DND-41 (cell line): ENCODE measurements around the gene C14orf119.

ENCODE experiments used
- EZH2 ChIP-seq: IDR thresholded peaks from 3 replicates; pipeline ENCODE4 v1.6.1; 2012; ENCODE audit warnings: borderline replicate concordance, low read depth, mild to moderate bottlenecking, moderate library complexity, low read length, inconsistent platforms; ENCODE audit not compliant: severe bottlenecking
- TF ChIP-seq, protein P1 (sequence below): IDR thresholded peaks from 2 replicates; pipeline ENCODE4 v1.5.1; 2012; ENCODE audit warnings: borderline replicate concordance, low read length, moderate library complexity, mild to moderate bottlenecking; ENCODE audit not compliant: poor library complexity, severe bottlenecking; ENCODE audit errors: extremely low read depth

GRCh38 chr14:23132970-23133369 lies 37.7 kb downstream of the C14orf119 start:
- TF ChIP-seq, protein P1, sequence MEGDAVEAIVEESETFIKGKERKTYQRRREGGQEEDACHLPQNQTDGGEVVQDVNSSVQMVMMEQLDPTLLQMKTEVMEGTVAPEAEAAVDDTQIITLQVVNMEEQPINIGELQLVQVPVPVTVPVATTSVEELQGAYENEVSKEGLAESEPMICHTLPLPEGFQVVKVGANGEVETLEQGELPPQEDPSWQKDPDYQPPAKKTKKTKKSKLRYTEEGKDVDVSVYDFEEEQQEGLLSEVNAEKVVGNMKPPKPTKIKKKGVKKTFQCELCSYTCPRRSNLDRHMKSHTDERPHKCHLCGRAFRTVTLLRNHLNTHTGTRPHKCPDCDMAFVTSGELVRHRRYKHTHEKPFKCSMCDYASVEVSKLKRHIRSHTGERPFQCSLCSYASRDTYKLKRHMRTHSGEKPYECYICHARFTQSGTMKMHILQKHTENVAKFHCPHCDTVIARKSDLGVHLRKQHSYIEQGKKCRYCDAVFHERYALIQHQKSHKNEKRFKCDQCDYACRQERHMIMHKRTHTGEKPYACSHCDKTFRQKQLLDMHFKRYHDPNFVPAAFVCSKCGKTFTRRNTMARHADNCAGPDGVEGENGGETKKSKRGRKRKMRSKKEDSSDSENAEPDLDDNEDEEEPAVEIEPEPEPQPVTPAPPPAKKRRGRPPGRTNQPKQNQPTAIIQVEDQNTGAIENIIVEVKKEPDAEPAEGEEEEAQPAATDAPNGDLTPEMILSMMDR = no peak
- TF ChIP-seq EZH2 = no peak
